ENCODE data around the gene TMPRSS3.

Gene TMPRSS3

GRCh38 chr21:42383331-42383730 is 12.5 kb downstream of the TMPRSS3 start:
- no peak for TF ChIP-seq CTCF (IDR thresholded peaks at IDR 0.05; ENCODE audit: borderline replicate concordance, control extremely low read depth, extremely low read depth, insufficient read depth, missing control alignments)
- in situ Hi-C loops (cut with MboI; ENCODE audit: low sequenced_read_pairs, unreplicated experiment) = no loop called here
- DNase-seq (ENCODE audit: low spot score) = no peak

- DNase-seq (ENCODE audit: low spot score) = no peak
- in situ Hi-C loops (cut with MboI; ENCODE audit: low sequenced_read_pairs, unreplicated experiment) = no loop called here
- TF ChIP-seq CTCF (IDR thresholded peaks at IDR 0.05; ENCODE audit: borderline replicate concordance, control extremely low read depth, extremely low read depth, insufficient read depth, missing control alignments) = no peak
These were observed 12.9 kb downstream of the TMPRSS3 start for GRCh38 chr21:42382915-42383314.

GRCh38 chr21:42381347-42381984 is 14.4 kb downstream of the TMPRSS3 start:
- in situ Hi-C loops (cut with MboI; ENCODE audit: low sequenced_read_pairs, unreplicated experiment) = no loop called here
- no peak for DNase-seq (ENCODE audit: low spot score)
- TF ChIP-seq CTCF (IDR thresholded peaks at IDR 0.05; ENCODE audit: borderline replicate concordance, control extremely low read depth, extremely low read depth, insufficient read depth, missing control alignments) = peak; percentile 20

GRCh38 chr21:42379426-42380215 is 16.2 kb downstream of the TMPRSS3 start:
- in situ Hi-C loops (cut with MboI; ENCODE audit: low sequenced_read_pairs, unreplicated experiment) = no loop called here
- no peak for DNase-seq (ENCODE audit: low spot score)
- TF ChIP-seq CTCF (IDR thresholded peaks at IDR 0.05; ENCODE audit: borderline replicate concordance, control extremely low read depth, extremely low read depth, insufficient read depth, missing control alignments) = no peak

GRCh38 chr21:42378418-42378817 is 17.4 kb downstream of the TMPRSS3 start:
- TF ChIP-seq CTCF (IDR thresholded peaks at IDR 0.05; ENCODE audit: borderline replicate concordance, control extremely low read depth, extremely low read depth, insufficient read depth, missing control alignments) = no peak
- in situ Hi-C loops (cut with MboI; ENCODE audit: low sequenced_read_pairs, unreplicated experiment) = no loop called here
- DNase-seq (ENCODE audit: low spot score) = no peak

GRCh38 chr21:42377951-42378340 is 17.9 kb downstream of the TMPRSS3 start:
- TF ChIP-seq CTCF (IDR thresholded peaks at IDR 0.05; ENCODE audit: borderline replicate concordance, control extremely low read depth, extremely low read depth, insufficient read depth, missing control alignments) = no peak
- in situ Hi-C loops (cut with MboI; ENCODE audit: low sequenced_read_pairs, unreplicated experiment) = no loop called here
- no peak for DNase-seq (ENCODE audit: low spot score)
